T-helper 17 cell (primary cell): ENCODE results near the gene ZNF394. TPM values are rescaled to one million over a fixed set of nuclear protein-coding genes. Genes with fewer than 3 reads are reported as not detected.

ENCODE experiments used
- ATAC-seq: fragments of 150-1000 bp; cut with Tn5 transposase; 2 replicates; pipeline ENCODE4 v1.10.0; 2021; ENCODE audit warnings: mild to moderate bottlenecking, moderate library complexity
- DNase-seq, 3 donors: peaks; one replicate each; pipeline versions ENCODE4 v3.0.0 to v3.0.0-alpha.2; 2020 to 2021
- H3K9me3 ChIP-seq: one replicate; pipeline ENCODE4 v1.7.0; 2013; ENCODE audit warnings: low read length, mild to moderate bottlenecking; ENCODE audit not compliant: control insufficient read depth, poor library complexity, severe bottlenecking
- H3K27ac Mint-ChIP-seq: one replicate; pipeline ENCODE4 v1.8.0; 2022; ENCODE audit warnings: mild to moderate bottlenecking, moderate library complexity, mixed read lengths
- H3K27me3 Mint-ChIP-seq: one replicate; pipeline ENCODE4 v1.8.0; 2022; ENCODE audit warnings: mixed read lengths
- H3K36me3 Mint-ChIP-seq: one replicate; pipeline ENCODE4 v1.8.0; 2022; ENCODE audit warnings: low read depth, mixed read lengths
- H3K4me1 Mint-ChIP-seq: one replicate; pipeline ENCODE4 v1.8.0; 2022; ENCODE audit warnings: mild to moderate bottlenecking, mixed read lengths
- H3K4me3 Mint-ChIP-seq: one replicate; pipeline ENCODE4 v1.8.0; 2022; ENCODE audit warnings: mild to moderate bottlenecking, moderate library complexity, mixed read lengths
- total RNA-seq, 4 donors: library from RNA in 2 of 4; stranded (reverse) in 2 of 4; gene quantifications; one replicate each; pipeline ENCODE4 v1.2.3 and lab custom pipeline; 2022 to 2026

Gene ZNF394
- total RNA-seq, 2 donors from 2014 or later: 189 to 198 TPM

- no peak for DNase-seq
- no peaks in the 10 kb centered on the region for H3K9me3 ChIP-seq
- Mint-ChIP-seq H3K27ac (peak overlapping the region; percentile 34), H3K4me3 (peak overlapping the region; percentile 31), H3K4me1 (peaks cover 40% of the 10 kb centered on the region), H3K27me3 (no peaks in the 10 kb centered on the region), H3K36me3 (no peaks in the 10 kb centered on the region)
- no peak for ATAC-seq
Measured at GRCh38 chr7:99476107-99476506, 24.0 kb downstream of the ZNF394 start.

- ATAC-seq: no peak
- no peak for DNase-seq
- H3K9me3 ChIP-seq: no peaks in the 10 kb centered on the region
- H3K36me3 Mint-ChIP-seq: no peaks in the 10 kb centered on the region
- H3K27me3 Mint-ChIP-seq: no peaks in the 10 kb centered on the region
- peak overlapping the region; percentile 99 for H3K4me3 Mint-ChIP-seq
- peak overlapping the region; percentile 98 for H3K27ac Mint-ChIP-seq
- H3K4me1 Mint-ChIP-seq: peaks cover 28% of the 10 kb centered on the region
Measured at GRCh38 chr7:99473315-99473596, 26.8 kb downstream of the ZNF394 start.

GRCh38 chr7:99472561-99473314 is 27.3 kb downstream of the ZNF394 start, which contains the start of gene ZNF789:
ZNF789 (plus strand) TSS chr7:99472890; CDS start chr7:99476457, 3,567 bp downstream.
- ATAC-seq (peak; percentile 97), DNase-seq (peak; percentile 96 to 97 (median 96))
- Mint-ChIP-seq H3K27ac (peak within 1 kb of the TSS; percentile 98), H3K4me1 (peaks cover 24% of the 10 kb centered on the region), H3K27me3 (no peaks in the 10 kb centered on the region), H3K36me3 (no peaks in the 10 kb centered on the region), H3K4me3 (peak within 1 kb of the TSS; percentile 99)
- H3K9me3 ChIP-seq: no peaks in the 10 kb centered on the region

GRCh38 chr7:99469381-99470065 is 30.6 kb downstream of the ZNF394 start:
- Mint-ChIP-seq H3K27ac (no peak overlapping the region), H3K4me3 (no peak overlapping the region)

GRCh38 chr7:99468336-99468918 is 31.7 kb downstream of the ZNF394 start:
- no peaks in the 10 kb centered on the region for H3K9me3 ChIP-seq
- Mint-ChIP-seq H3K27ac (no peak overlapping the region), H3K4me3 (no peak overlapping the region), H3K36me3 (no peaks in the 10 kb centered on the region), H3K27me3 (no peaks in the 10 kb centered on the region), H3K4me1 (peaks cover 29% of the 10 kb centered on the region)
- ATAC-seq (no peak), DNase-seq (no peak)

More at GRCh38 chr7:99469381-99470065, 30.6 kb downstream of the ZNF394 start:
- H3K9me3 ChIP-seq: no peaks in the 10 kb centered on the region
- Mint-ChIP-seq H3K36me3 (no peaks in the 10 kb centered on the region), H3K27me3 (no peaks in the 10 kb centered on the region), H3K4me1 (peaks cover 25% of the 10 kb centered on the region)
- ATAC-seq (no peak), DNase-seq (no peak)

- no peaks in the 10 kb centered on the region for H3K9me3 ChIP-seq
- Mint-ChIP-seq H3K36me3 (peaks cover 1% of the 10 kb centered on the region), H3K4me3 (peak overlapping the region; percentile 96), H3K4me1 (peaks cover 27% of the 10 kb centered on the region), H3K27ac (peak overlapping the region; percentile 93), H3K27me3 (no peaks in the 10 kb centered on the region)
- ATAC-seq: peak; percentile 5
- DNase-seq: no peak
Measured at GRCh38 chr7:99465421-99465768, 34.7 kb downstream of the ZNF394 start.

GRCh38 chr7:99461221-99461620 is 38.9 kb downstream of the ZNF394 start:
- peaks cover 2% of the 10 kb centered on the region for H3K36me3 Mint-ChIP-seq
- no peak overlapping the region for H3K27ac Mint-ChIP-seq
- no peak for DNase-seq
- ATAC-seq: no peak
- no peak overlapping the region for H3K4me3 Mint-ChIP-seq
- H3K4me1 Mint-ChIP-seq: peaks cover 35% of the 10 kb centered on the region
- H3K9me3 ChIP-seq: no peaks in the 10 kb centered on the region
- H3K27me3 Mint-ChIP-seq: no peaks in the 10 kb centered on the region

GRCh38 chr7:99460651-99461050 is 39.4 kb downstream of the ZNF394 start:
- Mint-ChIP-seq H3K4me3 (no peak overlapping the region), H3K36me3 (peaks cover 2% of the 10 kb centered on the region), H3K27me3 (no peaks in the 10 kb centered on the region), H3K27ac (peak overlapping the region; percentile 78), H3K4me1 (peaks cover 31% of the 10 kb centered on the region)
- DNase-seq: no peak
- H3K9me3 ChIP-seq: no peaks in the 10 kb centered on the region
- no peak for ATAC-seq

GRCh38 chr7:99459087-99459486 is 41.0 kb downstream of the ZNF394 start:
- Mint-ChIP-seq H3K27me3 (no peaks in the 10 kb centered on the region), H3K4me3 (no peak overlapping the region), H3K4me1 (peaks cover 22% of the 10 kb centered on the region), H3K36me3 (peaks cover 3% of the 10 kb centered on the region), H3K27ac (no peak overlapping the region)
- DNase-seq: no peak
- H3K9me3 ChIP-seq: no peaks in the 10 kb centered on the region
- peak; percentile 60 for ATAC-seq

GRCh38 chr7:99457650-99458493 is 42.2 kb downstream of the ZNF394 start:
- H3K27me3 Mint-ChIP-seq: no peaks in the 10 kb centered on the region
- H3K4me3 Mint-ChIP-seq: no peak overlapping the region
- ATAC-seq: no peak
- peaks cover 6% of the 10 kb centered on the region for H3K36me3 Mint-ChIP-seq
- H3K9me3 ChIP-seq: no peaks in the 10 kb centered on the region
- H3K27ac Mint-ChIP-seq: no peak overlapping the region
- no peak for DNase-seq
- H3K4me1 Mint-ChIP-seq: peaks cover 18% of the 10 kb centered on the region

- no peaks in the 10 kb centered on the region for H3K9me3 ChIP-seq
- peaks cover 6% of the 10 kb centered on the region for H3K36me3 Mint-ChIP-seq
- peaks cover 15% of the 10 kb centered on the region for H3K4me1 Mint-ChIP-seq
- H3K27ac Mint-ChIP-seq: peak overlapping the region; percentile 43
- no peak overlapping the region for H3K4me3 Mint-ChIP-seq
- no peak for ATAC-seq
- no peaks in the 10 kb centered on the region for H3K27me3 Mint-ChIP-seq
- DNase-seq: no peak
Measured at GRCh38 chr7:99457050-99457649, 42.9 kb downstream of the ZNF394 start.

GRCh38 chr7:99456288-99456687 is 43.8 kb downstream of the ZNF394 start:
- H3K4me1 Mint-ChIP-seq: peaks cover 15% of the 10 kb centered on the region
- H3K4me3 Mint-ChIP-seq: no peak overlapping the region
- ATAC-seq (no peak), DNase-seq (no peak)
- no peaks in the 10 kb centered on the region for H3K27me3 Mint-ChIP-seq
- H3K27ac Mint-ChIP-seq: no peak overlapping the region
- H3K9me3 ChIP-seq: no peaks in the 10 kb centered on the region
- peaks cover 6% of the 10 kb centered on the region for H3K36me3 Mint-ChIP-seq

GRCh38 chr7:99455874-99456273 is 44.2 kb downstream of the ZNF394 start:
- H3K36me3 Mint-ChIP-seq: peaks cover 6% of the 10 kb centered on the region
- no peaks in the 10 kb centered on the region for H3K9me3 ChIP-seq
- no peak for DNase-seq
- no peak overlapping the region for H3K27ac Mint-ChIP-seq
- H3K4me1 Mint-ChIP-seq: peaks cover 18% of the 10 kb centered on the region
- no peaks in the 10 kb centered on the region for H3K27me3 Mint-ChIP-seq
- no peak for ATAC-seq
- H3K4me3 Mint-ChIP-seq: no peak overlapping the region
